Osteocyte (in vitro differentiated cells): Measurements from ENCODE around the gene DNAJB1. TPM values are rescaled to one million over a fixed set of nuclear protein-coding genes. Genes with fewer than 3 reads are reported as not detected.

ENCODE experiments used
- DNase-seq: peaks from one replicate; pipeline ENCODE4 v3.0.0; 2021; ENCODE audit warnings: mixed read lengths; ENCODE audit not compliant: unreplicated experiment; ENCODE audit errors: extremely low spot score
- H3K27ac Mint-ChIP-seq: one replicate; pipeline ENCODE4 v1.8.0; 2021; ENCODE audit warnings: mild to moderate bottlenecking, mixed read lengths; ENCODE audit not compliant: unreplicated experiment
- H3K27me3 Mint-ChIP-seq: one replicate; pipeline ENCODE4 v1.8.0; 2021; ENCODE audit warnings: mixed read lengths; ENCODE audit not compliant: unreplicated experiment
- H3K36me3 Mint-ChIP-seq: one replicate; pipeline ENCODE4 v1.8.0; 2021; ENCODE audit warnings: mixed read lengths; ENCODE audit not compliant: unreplicated experiment
- H3K4me1 Mint-ChIP-seq: one replicate; pipeline ENCODE4 v1.8.0; 2021; ENCODE audit warnings: mixed read lengths; ENCODE audit not compliant: unreplicated experiment
- H3K4me3 Mint-ChIP-seq: one replicate; pipeline ENCODE4 v1.8.0; 2021; ENCODE audit warnings: mild to moderate bottlenecking, moderate library complexity, mixed read lengths; ENCODE audit not compliant: unreplicated experiment
- H3K9me3 Mint-ChIP-seq: one replicate; pipeline ENCODE4 v1.8.0; 2021; ENCODE audit warnings: mixed read lengths; ENCODE audit not compliant: unreplicated experiment
- CTCF ChIP-seq: fragments of 200-600 bp; sonication (generic); IDR thresholded peaks from 2 replicates; pipeline ENCODE4 v1.5.0; 2021; ENCODE audit warnings: antibody characterized with exemption, mild to moderate bottlenecking, moderate library complexity
- total RNA-seq: library from RNA; stranded (reverse); gene quantifications from 2 replicates; pipeline ENCODE4 v1.2.1, GENCODE V29; 2021

DNAJB1 gene
- total RNA-seq, 1 donor from 2014 or later = 80.0 TPM

DNA sequence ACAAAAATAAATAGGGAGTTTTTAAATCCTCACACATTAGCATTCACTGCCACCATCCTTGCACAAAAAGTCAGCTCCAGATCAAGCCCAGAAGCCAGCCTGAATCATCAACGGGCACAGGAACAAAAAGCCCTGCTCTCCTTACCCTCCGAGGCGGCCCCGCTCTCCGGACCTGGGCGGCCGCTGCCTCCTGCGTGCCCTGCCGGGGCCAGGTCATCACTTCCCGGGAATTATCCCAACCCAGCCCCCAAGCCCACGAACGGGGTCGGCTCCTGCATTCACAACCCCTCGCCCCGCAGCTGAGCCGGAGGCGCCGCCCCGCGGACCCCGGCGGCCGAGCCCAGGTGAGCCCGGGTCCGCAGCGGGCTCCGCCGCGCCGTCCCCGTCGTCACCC, 754 bp downstream of the DNAJB1 start:
- no peak for DNase-seq
- H3K36me3 Mint-ChIP-seq = peaks cover 24% of the 10 kb centered on the region
- no peak for TF ChIP-seq CTCF
- peaks cover 35% of the 10 kb centered on the region for H3K4me1 Mint-ChIP-seq
- H3K27me3 Mint-ChIP-seq = no peaks in the 10 kb centered on the region
- no peaks in the 10 kb centered on the region for H3K9me3 Mint-ChIP-seq
- H3K4me3 Mint-ChIP-seq = peak overlapping the region; percentile 81
- peak overlapping the region; percentile 75 for H3K27ac Mint-ChIP-seq

GRCh38 chr19:14516746-14517438, 1.3 kb downstream of the DNAJB1 start:
- Mint-ChIP-seq H3K9me3 (no peaks in the 10 kb centered on the region), H3K4me1 (peaks cover 35% of the 10 kb centered on the region)

DNA sequence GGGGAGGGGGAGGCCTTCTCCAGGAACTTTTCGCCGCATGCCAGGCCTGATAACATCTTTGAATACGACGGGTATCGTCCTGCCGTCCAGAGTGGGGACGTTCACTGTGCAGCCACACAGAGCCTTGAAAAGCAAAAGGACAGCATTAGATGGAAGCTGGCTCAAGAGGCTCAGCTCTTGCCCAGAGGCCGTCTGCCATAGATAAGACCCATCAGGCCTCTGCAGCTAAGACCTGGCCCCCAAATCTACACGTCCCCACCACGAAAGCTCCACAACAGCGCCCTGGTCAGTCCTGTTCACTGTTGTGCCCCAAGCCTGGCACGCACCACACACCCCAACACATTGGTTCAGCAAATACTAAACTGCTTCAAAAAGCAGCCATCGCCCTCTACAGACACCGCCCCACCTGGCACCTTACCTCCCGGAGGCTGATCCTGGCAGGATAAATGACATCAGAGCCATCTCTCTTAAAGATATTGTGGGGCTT, 2.1 kb downstream of the DNAJB1 start:
- H3K4me1 Mint-ChIP-seq = peaks cover 38% of the 10 kb centered on the region
- H3K27me3 Mint-ChIP-seq = no peaks in the 10 kb centered on the region
- no peaks in the 10 kb centered on the region for H3K9me3 Mint-ChIP-seq
- TF ChIP-seq CTCF = no peak
- no peak overlapping the region for H3K27ac Mint-ChIP-seq
- H3K36me3 Mint-ChIP-seq = peaks cover 24% of the 10 kb centered on the region
- peak overlapping the region; percentile 81 for H3K4me3 Mint-ChIP-seq
- DNase-seq = no peak

More at GRCh38 chr19:14516746-14517438, 1.3 kb downstream of the DNAJB1 start:
- Mint-ChIP-seq H3K4me3 (peak overlapping the region; percentile 81), H3K27me3 (no peaks in the 10 kb centered on the region), H3K27ac (peak overlapping the region; percentile 75), H3K36me3 (peaks cover 24% of the 10 kb centered on the region)
- TF ChIP-seq CTCF = no peak
- DNase-seq = no peak

DNA sequence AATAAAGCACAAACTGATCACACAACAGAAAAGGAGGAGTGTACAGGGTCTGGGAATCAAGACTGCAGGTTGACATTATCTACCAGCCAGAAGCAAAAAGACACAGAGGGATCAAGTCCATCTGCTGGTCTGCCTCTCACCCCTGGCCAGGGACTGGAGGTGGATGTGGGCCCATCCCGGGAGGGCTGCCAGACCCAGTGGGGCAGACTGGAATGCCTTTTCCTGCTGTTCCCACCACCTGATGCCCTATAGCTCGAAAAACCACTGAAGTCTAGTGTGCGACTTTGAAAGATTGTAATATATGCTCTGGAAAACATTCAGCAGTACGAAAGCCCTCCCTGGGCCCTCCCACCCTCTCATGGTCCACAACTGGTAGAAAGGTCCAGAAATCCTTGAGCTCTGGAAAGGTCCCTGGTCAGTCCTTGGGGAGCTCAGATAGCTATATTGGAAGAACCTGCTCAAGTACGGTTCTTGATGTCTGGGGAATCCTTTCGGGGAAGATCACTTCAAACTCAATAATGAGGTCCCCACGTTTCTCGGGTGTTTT, 2.6 kb downstream of the DNAJB1 start:
- Mint-ChIP-seq H3K27me3 (no peaks in the 10 kb centered on the region), H3K36me3 (peaks cover 24% of the 10 kb centered on the region), H3K4me1 (peaks cover 43% of the 10 kb centered on the region), H3K4me3 (peak overlapping the region; percentile 81), H3K27ac (no peak overlapping the region), H3K9me3 (no peaks in the 10 kb centered on the region)
- TF ChIP-seq CTCF = no peak
- no peak for DNase-seq

DNA sequence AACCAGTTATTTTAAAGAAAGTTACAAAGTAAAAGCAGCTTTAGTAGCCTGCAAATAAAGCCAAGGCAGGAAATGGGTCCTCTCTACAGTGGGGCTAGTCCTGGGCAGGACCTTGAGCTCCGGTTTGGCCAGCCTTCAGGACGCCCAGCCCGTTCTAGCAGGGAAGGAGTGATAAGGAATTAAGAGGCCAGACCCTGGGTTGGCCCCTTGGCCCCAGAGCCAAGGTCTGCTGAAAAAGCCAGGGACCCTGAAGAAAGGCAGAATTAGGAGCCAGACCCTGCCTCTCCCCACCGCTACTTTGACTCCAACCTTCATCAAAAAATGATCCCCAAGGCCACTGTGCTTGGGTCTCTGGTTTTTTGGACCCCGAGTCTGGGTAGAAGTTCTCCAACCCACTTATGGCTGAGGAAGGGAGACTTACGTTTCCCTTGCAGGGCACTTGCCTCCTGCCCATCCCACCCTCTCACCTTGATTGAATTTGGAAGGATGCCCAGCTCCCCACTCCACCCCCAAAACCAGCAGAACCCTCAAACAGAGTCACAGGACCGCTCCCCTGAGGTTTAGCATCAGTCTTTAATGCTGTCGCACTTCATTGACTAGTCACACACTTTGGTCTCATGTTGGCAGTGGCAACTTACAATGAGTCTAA, 3.9 kb downstream of the DNAJB1 start:
- Mint-ChIP-seq H3K4me3 (no peak overlapping the region), H3K4me1 (peaks cover 50% of the 10 kb centered on the region), H3K9me3 (no peaks in the 10 kb centered on the region), H3K27me3 (no peaks in the 10 kb centered on the region), H3K27ac (no peak overlapping the region), H3K36me3 (peaks cover 24% of the 10 kb centered on the region)
- TF ChIP-seq CTCF = no peak
- DNase-seq = no peak
